GM19452 (cell line): ENCODE results near the gene MICAL3.

Source experiments
- ATAC-seq: cut with Tn5 transposase; IDR thresholded peaks from one replicate; pipeline ENCODE4 v1.9.1; 2021; ENCODE audit not compliant: unreplicated experiment

Gene MICAL3

DNA sequence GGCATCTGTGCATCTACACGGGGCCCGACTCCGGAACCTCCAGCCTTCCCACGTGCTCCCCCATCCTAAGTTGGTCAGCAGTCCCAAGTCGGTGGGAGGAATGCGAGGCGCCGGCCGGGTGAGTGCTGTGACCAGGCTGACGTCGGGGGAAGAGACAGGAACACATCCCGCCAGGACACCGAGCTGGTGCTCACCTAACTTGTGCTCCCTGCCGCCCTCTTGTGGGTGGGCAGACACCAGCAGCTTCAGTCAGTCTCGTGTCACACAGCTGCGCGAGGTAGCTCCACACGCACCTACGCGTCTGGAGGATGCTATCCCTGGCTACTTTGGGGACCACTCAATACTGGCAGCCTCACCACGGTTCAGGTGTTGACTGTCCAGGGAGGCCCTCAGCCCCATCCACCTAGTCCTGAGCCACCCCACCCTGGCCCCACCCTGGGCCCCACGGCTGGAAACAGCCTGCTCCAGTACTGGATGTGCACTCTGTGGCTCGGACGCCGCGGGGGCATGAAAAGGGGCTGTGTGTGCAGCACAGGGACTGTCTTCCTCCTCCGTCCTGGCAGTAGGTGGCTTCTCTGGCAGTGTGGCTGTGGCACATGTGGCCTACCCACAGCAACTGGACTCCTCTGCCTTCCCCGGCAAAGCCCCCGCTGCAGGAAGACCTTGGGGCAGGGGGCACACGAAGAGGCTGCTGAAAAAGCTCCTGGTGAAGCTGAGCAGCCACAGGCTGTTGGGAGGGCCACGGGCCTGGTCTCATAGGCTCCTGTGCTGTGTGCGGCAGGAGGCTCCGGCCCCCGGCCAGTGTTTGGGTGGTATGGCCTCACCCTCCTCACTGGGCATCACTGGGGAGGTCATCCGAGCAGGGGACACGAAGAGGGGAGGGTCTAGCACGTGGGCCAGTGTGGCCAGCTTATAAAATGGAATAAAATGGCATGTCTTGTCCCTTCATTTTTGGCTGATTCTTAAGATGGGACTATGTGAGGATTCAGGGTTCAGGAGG lies 238.9 kb downstream of the MICAL3 start:
- ATAC-seq, result no peak

DNA sequence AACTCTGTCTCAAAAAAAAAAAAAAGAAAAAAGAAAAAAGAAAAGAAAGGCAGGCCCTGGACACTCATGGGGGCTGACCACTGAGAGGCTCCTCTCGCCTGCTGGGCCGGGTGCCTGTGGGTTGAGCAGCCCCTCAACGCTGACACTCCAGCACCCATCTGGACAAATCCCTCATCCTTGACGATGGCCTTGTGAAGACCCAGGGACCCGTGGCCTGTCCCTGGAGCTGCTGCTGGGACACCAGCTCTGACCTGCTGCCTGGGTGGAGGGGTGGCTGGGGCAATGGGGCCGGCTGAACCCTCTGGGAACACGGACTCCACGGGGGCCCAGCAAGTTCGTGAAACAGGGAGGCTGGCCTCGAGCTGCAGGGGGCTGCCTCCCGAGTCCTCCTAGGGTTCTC lies 239.6 kb downstream of the MICAL3 start:
- ATAC-seq, result no peak

DNA sequence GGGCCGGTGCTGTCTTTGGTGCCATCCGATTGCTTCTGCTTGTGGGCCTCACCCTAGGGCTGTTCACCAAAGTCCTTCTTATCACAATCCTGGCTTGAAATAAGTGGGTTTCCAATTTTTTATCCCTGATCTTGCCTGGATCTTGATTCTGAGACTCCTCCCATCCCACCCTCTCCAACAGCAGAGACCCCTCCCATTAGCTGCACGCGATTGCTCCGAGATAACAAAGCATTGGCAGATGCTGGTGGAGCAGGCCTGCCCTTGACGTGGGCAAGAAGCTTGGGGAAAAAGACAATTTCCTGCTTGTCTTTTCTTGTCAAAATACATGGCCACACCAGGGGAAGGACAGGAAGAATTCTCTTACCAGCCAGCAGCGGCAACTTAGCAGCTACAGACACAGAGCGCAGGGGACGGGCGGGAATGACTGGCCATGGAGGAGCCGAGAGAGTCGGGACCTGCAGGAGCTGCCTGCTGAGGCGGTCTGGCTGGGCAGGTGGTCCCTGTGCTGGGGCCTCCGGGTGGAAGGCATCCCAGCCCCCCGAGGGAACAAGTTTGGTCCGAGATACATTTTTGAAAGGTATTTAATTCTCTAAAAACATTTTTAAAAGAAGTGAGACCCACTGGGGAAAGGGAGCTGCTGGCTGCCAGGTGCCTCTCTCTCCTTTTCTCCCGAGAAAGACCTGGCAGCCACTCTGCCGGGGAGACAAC lies 240.4 kb downstream of the MICAL3 start:
- no peak for ATAC-seq

DNA sequence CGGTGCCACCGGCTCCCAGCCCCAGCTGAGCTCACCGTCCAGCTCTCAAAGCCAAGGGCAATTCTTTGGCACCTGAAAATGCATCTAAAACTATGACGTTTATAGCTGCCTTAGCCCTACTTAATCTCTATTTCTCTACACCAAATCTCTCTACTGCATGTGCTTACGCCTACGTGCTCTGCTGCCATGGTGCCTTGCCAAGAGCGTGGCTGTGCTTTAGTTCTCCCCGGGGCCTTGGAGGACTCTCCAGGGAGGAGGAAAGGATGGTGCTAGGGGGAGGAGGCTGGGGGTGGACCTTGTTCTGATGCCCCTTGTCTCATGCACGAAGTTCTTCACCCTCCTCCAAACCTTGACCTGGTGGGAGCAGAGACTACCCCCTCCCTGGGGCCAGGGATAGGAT lies 241.0 kb downstream of the MICAL3 start:
- ATAC-seq, result no peak

DNA sequence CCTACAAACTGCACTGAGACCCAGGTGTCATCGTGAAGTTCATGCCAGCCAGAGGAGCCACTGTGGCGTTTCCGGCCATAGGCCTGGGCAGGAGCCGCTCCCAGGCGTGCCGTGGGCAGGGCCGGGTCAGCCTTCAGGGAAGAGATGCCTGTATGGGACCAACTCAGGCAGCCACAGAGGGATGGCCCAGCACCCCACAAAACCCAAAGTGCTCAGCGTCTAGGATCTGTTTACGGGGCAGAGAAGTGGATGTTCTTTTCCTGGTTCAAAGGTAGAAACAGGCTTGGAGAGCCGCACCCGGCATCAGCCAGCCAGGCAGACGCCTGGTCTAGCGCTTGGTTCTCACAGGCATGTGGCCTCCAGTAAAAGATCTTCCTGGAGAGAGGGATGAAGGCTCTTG lies 241.7 kb downstream of the MICAL3 start:
- ATAC-seq, result no peak

DNA sequence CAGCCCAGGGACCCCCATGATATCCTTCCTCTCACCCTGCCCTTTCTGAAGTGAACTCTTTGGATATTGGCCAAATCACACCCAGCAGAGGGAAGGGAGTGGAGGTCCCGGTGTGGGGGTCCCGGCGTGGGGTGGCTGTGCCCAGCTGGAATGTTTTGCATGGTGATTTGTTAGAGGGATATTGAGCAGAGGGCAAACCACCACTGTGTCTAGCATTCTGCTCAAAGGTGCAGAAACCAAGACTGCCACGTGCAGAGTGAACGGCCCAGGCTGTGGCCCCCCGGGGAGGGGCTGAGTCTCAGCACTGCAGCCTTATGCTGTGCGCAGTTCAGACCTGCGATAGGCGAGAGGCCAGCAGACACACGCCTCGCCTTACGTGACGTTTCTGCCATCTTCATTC lies 242.2 kb downstream of the MICAL3 start:
- no peak for ATAC-seq

DNA sequence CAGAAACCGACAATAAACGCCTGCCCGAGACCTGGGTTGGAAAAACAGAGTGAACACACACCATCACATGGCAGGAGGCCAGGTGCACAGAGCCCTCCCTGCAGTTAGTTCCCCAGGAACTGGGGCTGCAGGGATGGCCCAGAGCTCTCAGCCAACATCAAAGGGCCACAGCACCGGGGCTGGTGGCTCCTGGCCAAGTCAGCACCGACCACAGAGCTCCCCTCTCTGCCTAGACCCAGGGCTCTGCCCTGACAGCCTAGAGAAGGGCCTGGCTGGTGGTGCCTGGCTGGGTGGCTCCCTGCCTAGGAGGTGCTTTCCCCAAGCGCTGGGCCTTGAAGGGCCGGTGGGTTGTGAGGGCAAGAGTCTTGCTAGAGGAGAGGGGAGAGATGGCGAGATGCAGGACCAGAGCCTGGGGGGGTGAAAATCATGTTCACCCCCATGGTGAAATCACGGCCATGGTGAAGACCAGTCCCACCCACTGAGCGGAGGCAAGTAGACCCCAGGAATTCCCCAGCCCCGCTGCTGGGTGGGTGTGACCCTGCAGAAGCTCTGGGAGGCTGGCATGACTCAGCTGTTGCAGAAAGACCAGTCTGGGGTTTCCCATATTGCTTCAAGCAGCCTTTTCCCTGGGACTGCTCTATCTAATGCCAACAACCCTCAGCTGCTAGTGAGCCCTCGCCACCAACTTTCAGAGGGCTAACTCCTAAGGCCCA lies 242.9 kb downstream of the MICAL3 start:
- peak; percentile 36 for ATAC-seq

DNA sequence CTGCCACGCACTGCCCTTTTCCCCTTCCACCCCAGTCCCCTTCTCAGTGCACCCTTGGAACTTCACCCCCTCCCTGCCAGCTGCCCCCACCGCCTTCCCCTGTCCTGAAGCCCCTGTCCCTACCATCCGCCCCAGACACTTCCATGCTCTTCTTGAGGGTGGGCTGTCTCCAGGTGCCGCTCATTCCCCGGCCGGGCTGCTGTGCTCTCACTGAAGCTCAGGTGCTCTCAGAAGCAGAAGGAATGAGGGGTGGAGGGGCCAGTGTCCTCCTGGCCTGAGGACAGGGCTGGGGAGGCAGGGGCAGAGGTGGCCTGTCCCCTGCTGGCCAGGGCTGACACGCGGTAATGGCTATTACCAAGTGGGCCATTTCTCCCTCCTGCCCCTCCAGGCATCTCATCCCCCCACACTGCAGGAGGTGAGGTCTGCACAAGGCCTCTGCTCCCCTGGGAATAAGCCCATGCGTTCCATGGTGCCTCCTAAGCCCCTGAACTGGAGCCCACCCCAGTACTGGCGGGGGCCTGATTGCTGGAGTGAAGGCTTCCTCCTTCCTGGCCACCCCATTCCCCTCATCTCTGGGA lies 243.5 kb downstream of the MICAL3 start:
- no peak for ATAC-seq

DNA sequence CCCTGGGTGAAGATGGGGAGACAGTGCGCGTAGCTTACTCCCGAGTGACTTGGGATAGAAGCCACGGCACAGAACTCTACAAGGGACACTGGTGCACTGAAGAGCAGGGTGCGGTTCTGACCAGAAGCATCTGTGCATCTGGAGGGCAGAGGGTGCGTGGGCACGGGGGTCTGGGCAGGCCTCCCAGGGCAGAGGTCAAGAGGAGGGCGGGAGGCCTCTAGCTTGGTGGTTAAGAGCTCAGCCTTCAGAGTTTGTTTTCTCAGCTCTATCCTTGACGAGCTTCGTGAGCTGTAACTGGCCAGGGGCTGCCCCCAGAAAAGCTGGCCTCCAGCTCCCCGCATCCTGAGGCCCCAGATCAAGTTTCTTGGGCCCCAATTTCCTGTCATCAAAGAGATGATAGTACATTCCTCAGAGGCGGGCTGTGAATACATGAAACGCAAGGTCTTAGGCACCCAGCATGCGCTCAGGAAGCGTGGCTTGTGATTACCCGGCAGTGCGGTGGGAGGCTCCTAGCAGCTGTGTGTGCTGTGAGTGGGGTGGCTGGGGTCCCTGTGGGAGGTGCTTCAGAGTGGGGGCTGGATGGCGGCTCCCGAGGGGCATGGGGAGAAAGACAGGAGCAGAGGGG lies 244.1 kb downstream of the MICAL3 start:
- no peak for ATAC-seq

DNA sequence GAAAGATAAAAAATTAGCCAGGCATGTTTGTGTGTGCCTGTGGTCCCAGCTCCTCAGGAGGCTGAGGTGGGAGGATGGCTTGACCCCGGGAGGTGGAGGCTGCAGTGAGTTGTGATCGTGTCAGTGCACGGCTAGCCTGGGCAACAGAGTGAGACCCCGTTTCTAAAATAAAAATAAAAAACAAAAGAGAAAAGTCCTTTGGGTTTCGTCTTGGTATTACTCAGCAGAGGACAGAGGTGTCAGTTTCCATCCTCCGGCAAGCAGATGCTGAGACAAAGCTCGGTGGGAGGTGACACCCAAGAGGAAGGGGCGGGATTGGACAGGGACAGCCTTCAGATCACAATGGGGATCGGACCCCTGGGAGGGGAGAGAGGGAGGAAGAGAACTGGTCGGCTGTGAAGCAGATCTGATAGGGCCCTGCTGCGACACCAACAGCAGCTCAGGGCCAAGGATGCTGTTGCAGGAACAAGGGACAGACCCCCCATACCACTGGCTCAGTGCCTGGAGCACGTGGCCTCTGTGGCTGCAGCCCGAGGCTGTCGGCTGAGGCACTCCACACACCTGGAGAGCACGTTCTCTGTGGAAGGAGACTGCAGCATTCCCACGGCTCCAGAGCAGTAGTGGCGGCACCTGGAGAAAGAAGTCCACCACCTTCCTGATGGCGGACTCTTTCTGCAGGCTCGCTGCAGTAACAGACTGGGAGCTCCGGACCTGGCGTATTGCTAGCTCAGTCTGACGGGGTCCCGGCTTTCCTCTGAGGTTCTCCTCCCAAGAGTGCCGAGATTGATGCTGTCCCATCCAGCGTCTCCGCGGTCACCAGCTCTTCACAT lies 244.9 kb downstream of the MICAL3 start:
- peak; percentile 42 for ATAC-seq

DNA sequence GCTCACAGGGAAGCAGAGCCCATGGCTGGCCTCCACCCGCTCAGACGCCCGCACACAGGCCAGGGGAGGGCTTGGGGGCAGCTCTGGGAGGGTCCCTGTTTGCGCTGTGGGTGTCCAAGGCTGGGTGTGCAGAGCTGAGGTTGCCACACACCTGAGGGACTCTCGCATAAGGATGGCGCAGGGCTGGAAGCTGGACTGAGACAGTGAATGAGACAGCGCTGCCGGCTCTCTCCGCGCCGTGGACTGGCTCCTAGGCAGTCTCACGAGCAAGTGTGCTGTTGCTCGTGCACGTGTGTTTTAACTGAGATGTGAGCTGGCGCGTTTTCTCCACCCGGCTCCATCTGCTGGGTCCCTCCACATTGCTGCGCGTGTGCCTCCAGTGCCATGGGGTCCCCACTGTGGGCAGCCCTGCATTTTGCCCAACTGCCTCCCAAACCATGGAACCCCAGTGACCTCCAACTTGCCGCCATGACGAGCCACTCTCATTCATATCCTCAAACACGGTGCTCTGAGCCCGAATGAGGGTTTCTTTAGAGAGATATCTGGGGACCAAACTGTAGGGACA lies 245.9 kb downstream of the MICAL3 start:
- ATAC-seq, result no peak

DNA sequence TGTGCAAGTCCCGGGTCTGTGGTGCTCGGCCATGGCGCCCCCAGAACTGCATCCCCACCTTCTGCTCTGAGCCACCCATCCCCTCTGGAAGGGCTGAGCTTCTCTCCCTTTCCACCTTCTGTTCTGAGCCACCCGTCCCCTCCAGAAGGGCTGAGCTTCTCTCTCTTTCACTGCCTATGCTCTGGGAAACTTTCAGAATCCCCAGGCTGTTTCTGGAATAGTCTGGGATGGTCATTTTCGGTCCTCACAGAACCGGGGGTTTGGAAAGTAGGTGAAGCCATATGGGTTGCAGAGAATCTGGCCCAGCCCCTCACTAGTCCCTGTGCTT lies 246.7 kb downstream of the MICAL3 start:
- no peak for ATAC-seq

DNA sequence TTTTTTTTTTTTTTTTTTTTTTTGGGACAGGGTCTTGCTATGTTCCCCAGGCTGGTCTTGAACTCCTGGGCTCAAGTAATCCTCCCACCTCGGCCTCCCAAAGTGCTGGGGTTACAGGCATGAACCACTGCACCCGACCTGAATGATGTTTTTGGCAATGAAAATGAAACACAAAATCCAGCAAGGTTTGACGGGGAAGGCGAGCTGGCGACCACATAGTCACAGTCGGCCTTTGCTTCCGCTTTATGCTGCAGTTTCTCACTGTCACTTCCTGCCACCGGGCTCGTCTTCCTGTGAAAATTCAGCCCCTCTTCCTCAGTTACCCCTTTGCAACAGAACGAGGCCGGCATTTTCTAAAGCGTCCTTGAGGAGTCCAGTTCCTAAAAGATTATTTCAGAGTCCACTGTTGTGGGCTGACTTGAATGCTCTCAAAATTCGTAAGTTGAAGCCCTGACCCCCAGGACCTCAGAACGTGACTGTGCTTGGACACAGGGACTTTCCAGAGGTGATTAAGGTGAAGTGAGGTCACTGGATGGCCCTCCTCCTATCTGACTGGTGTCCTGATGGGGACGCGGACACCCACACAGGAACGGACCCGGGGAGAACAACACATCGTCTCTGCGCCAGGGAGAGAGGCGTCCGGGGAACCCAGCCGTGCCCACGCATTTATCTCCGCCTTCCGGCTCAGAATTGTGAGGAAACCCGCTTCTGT lies 247.2 kb downstream of the MICAL3 start:
- ATAC-seq, result peak; percentile 36

DNA sequence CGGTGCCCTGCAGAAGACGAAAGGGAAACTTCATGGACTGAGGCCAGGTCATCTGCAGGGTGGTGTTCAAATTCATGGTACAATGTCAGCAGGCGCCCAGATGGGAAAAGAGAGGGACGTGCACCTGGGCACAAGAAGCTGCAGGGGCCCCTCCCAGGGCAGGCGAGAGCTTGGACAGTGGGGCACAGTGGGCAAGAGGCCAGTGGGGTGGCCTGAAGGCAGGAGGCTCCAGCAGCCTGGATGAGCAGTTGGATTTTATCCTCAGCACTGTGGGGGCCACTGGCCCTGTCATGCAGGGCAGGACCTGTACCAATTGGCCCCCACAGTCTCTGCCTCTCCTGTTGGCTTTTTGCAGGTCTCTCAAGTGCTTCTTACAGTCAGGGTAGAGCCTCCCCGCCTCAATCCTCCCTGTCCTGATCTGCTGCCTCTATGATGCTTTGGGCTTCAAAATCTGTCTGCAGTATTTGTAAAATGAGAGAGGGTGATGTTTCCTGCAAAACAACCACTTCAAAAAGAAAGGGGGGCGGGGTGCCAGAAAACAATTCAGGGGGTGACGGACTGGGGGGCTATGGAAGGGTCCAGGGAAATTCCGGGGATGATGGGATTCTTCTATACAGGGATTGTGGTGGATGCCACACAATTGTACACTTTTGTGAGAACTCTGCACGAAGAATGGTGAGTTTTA lies 248.4 kb downstream of the MICAL3 start:
- ATAC-seq, result no peak

DNA sequence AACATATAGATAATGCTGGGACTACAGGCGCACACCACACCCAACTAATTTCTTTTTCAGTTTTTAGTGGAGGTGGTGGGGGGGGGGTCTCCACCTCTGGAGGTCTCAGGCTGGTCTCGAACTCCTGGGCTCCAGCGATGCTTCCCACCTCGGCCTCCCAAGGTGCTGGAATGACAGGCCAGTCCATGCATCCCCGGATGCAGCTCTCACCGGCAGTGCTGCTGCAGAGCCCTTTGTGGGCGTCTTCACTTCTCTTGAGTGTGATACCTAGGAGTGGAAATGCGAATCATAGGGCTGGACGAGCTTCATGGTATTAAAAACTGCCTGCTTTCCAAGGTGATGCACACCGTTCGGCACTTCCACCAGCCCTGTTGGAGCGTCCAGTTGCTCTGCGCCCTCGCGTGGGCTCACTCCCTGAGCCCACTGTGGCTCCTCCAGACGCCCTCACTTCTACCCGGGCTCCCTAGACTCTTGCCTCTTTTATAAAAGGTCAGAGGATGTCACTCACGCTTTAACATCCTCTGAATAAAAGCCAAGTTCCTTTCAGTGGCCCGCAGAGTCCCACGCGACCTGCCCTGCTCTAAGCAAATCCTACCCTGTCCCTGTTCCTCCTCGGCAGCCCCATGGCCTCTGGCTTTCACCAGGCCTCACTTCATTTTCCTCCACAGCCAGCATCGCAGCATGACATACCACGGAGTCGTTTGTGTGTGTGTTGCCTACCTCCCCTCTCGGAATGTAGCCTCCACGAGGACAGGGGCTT lies 249.3 kb downstream of the MICAL3 start:
- ATAC-seq, result no peak

DNA sequence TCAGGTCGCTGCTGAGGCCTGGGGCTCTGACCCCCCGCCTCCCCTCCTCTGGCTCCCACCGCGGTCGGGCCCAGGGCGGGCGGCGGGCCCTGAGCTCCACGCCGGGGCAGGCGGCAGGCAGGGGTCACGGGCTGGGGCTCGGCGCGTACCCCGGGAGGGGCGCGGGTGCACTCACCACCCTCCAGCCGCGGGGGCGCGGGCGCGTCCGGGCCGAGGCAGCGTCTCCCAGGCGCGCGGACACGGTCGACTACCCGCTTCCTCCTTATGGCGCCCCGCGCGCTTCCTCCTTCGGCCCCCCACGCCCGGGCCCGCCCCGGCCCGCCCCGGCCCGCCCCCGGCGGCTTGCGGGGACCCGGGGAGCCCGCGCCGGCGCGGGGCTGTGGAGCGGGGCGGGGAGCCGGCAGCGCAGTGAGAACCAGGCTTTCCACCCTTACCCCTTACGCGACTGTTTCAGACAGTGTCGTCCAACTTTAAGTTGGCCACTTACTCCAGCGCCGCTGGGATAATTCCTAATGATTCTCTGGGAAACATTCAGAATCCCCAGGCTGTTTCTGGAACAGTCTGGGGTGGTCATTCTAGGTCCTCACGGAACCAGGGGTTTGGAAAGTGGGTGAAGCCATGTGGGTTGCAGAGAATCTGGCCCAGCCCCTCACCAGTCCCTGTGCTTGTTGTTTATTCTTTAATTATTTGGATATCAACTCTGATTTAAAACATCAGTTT lies 250.0 kb downstream of the MICAL3 start, which contains the start of gene BID:
Gene BID (minus strand): TSS at position 264 of the 720 bp plus-strand sequence. CDS start 24,353 bp downstream, outside the sequence.
- peak; percentile 23 for ATAC-seq
